Measurements from ENCODE around the gene FRMD4A. TPM values are rescaled to one million over a fixed set of nuclear protein-coding genes. Genes with fewer than 3 reads are reported as not detected.

FRMD4A gene
- total RNA-seq, 1 experiment from 2014 or later, result 19.6 TPM

- H3T11ph ChIP-seq (ENCODE audit: low read length), result no peak overlapping the region
- H3K27me3 Mint-ChIP-seq (ENCODE audit: low read depth), result no peaks in the 10 kb centered on the region; the same call in 1 of the 2 replicates
- no peak overlapping the region for H2AK5ac ChIP-seq (ENCODE audit: insufficient read length, low read length)
- H3K27ac ChIP-seq (ENCODE audit: insufficient read length, low read depth, low read length), result no peak overlapping the region
- H3K4me1 ChIP-seq (ENCODE audit: insufficient read depth, low read length), result no peaks in the 10 kb centered on the region; the same call in 1 of the 2 replicates
- WGBS (ENCODE audit: extremely low coverage, insufficient read length, low lambda C conversion rate), result no CpG with 5 or more reads among the region's 5 CpGs
- H2BK120ac ChIP-seq (ENCODE audit: low read depth, low read length, poor library complexity, severe bottlenecking), result no peak overlapping the region
- H4K8ac ChIP-seq (replicated peaks; ENCODE audit: insufficient read length, low read depth, low read length), result no peak overlapping the region
- peaks cover 0 to 4% of the 10 kb centered on the region in 2 experiments; a peak in 2 of 4 replicates for H3K4me1 Mint-ChIP-seq
- no peaks in the 10 kb centered on the region for H4K20me1 ChIP-seq (ENCODE audit: control insufficient read depth, insufficient read depth, insufficient read length)
- H3K4me3 Mint-ChIP-seq, result no peak overlapping the region
- H2BK20ac ChIP-seq (ENCODE audit: low read depth, low read length, poor library complexity, severe bottlenecking), result no peak overlapping the region
- H3K56ac ChIP-seq (ENCODE audit: insufficient read length, low read depth, low read length), result no peak overlapping the region
- no peak overlapping the region for H4K91ac ChIP-seq (ENCODE audit: insufficient read length, low read depth, low read length)
- H3K23ac ChIP-seq (ENCODE audit: insufficient read length, low read depth, low read length), result no peak overlapping the region
- H3K9me3 ChIP-seq (ENCODE audit: control insufficient read depth, low read depth, low read length), result peaks cover 10% of the 10 kb centered on the region
- no peaks in the 10 kb centered on the region for H3K27me3 ChIP-seq (ENCODE audit: insufficient read depth, low read length)
- peaks cover 27 to 35% (median 35%) of the 10 kb centered on the region in 3 experiments for H3K36me3 Mint-ChIP-seq (ENCODE audit: insufficient read depth in 1 of 3, low read depth in 3 of 3)
- H3K79me1 ChIP-seq (ENCODE audit: insufficient read depth, low read depth, low read length, poor library complexity, severe bottlenecking), result no peaks in the 10 kb centered on the region
- TF ChIP-seq CTCF (conservative IDR thresholded peaks at IDR 0.05), result no peak
- DNase-seq, result no peak
- H2BK12ac ChIP-seq (ENCODE audit: insufficient read length, low read depth, low read length), result no peak overlapping the region
- no peak overlapping the region for H3K27ac Mint-ChIP-seq
- no peak overlapping the region for H4K5ac ChIP-seq (ENCODE audit: insufficient read length, low read depth, low read length)
- H3K9me3 Mint-ChIP-seq, result peaks cover 16 to 22% of the 10 kb centered on the region in 2 experiments
- H3K9ac ChIP-seq (ENCODE audit: extremely low read depth, insufficient read length, low read length), result no peak overlapping the region
- no peak overlapping the region for H2BK5ac ChIP-seq (ENCODE audit: insufficient read length, low read length)
- H3K23me2 ChIP-seq (ENCODE audit: insufficient read length, low read depth, low read length, poor library complexity, severe bottlenecking), result no peaks in the 10 kb centered on the region
- H3K4ac ChIP-seq (ENCODE audit: low read depth, low read length), result no peak overlapping the region
- H2AFZ ChIP-seq (ENCODE audit: low read length), result no peak overlapping the region
- H3K4me2 ChIP-seq (ENCODE audit: insufficient read depth, insufficient read length, low read length), result no peak overlapping the region
- no peaks in the 10 kb centered on the region for H3K79me2 ChIP-seq (ENCODE audit: insufficient read depth, low read length)
- H2BK15ac ChIP-seq (ENCODE audit: low read depth, low read length), result no peak overlapping the region
- H3K14ac ChIP-seq (ENCODE audit: insufficient read depth, low read length), result no peak overlapping the region
- no peak overlapping the region for H3K18ac ChIP-seq (ENCODE audit: insufficient read length, low read depth, low read length)
Measured at GRCh38 chr10:13637894-13638293, 692.8 kb downstream of the FRMD4A start.

All from H9 (cell line).